ENCODE data around the gene ARHGAP33.

The ARHGAP33 gene

DNA sequence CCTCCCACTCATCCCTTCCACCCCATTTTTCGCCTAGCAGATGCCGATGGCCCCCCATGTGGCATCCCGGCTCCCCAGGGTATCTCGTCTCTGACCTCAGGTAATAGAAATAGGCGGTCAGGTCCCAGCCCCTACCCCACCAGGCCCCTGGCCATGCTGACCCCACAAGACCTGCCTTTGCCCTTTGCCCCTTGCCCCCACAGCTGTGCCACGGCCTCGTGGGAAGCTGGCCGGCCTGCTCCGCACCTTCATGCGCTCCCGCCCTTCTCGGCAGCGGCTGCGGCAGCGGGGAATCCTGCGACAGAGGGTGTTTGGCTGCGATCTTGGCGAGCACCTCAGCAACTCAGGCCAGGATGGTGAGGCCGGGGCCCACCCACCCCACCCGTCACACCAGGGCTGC lies 5.4 kb downstream of the ARHGAP33 start:
- H3K36me3 ChIP-seq (ENCODE audit: low read depth) = no peaks in the 10 kb centered on the region
- no peaks in the 10 kb centered on the region for H3K9me3 ChIP-seq (ENCODE audit: severe bottlenecking)
- no peak for ATAC-seq (ENCODE audit: low read depth)
- H3K4me3 ChIP-seq (ENCODE audit: severe bottlenecking) = no peak overlapping the region
- TF ChIP-seq, protein P1, sequence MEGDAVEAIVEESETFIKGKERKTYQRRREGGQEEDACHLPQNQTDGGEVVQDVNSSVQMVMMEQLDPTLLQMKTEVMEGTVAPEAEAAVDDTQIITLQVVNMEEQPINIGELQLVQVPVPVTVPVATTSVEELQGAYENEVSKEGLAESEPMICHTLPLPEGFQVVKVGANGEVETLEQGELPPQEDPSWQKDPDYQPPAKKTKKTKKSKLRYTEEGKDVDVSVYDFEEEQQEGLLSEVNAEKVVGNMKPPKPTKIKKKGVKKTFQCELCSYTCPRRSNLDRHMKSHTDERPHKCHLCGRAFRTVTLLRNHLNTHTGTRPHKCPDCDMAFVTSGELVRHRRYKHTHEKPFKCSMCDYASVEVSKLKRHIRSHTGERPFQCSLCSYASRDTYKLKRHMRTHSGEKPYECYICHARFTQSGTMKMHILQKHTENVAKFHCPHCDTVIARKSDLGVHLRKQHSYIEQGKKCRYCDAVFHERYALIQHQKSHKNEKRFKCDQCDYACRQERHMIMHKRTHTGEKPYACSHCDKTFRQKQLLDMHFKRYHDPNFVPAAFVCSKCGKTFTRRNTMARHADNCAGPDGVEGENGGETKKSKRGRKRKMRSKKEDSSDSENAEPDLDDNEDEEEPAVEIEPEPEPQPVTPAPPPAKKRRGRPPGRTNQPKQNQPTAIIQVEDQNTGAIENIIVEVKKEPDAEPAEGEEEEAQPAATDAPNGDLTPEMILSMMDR (IDR thresholded peaks at IDR 0.05; ENCODE audit: poor library complexity, severe bottlenecking) = no peak
- no peaks in the 10 kb centered on the region for H3K4me1 ChIP-seq (ENCODE audit: insufficient read depth, poor library complexity, severe bottlenecking)
- DNase-seq (ENCODE audit: low spot score) = no peak
- H3K27me3 ChIP-seq (ENCODE audit: insufficient read depth, poor library complexity, severe bottlenecking) = no peaks in the 10 kb centered on the region
- H3K27ac ChIP-seq (ENCODE audit: poor library complexity, severe bottlenecking) = no peak overlapping the region

DNA sequence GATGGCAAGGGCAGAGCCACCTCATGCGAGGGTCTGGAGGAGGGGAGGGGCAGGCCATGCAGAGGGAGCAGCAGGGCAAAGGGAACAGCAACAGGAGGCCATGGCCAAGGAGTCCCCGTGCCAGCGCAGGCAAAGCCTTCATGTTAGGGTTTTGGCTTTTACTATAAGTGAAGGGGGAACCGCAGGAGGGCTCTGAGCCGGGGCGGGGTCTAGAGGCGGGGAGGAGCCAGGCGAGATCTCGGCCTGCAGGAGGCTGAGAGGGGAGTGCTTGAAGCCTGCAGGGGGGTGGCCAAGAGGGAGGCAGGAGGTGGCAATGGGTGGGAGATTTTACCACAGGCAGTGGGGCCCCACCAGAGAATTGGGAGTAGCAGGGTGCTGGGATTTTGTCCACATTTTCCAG lies 6.3 kb downstream of the ARHGAP33 start:
- TF ChIP-seq, protein P1 (IDR thresholded peaks at IDR 0.05; ENCODE audit: poor library complexity, severe bottlenecking) = no peak
- ATAC-seq (ENCODE audit: low read depth) (no peak), DNase-seq (ENCODE audit: low spot score) (no peak)
- Histone ChIP-seq H3K27me3 (ENCODE audit: insufficient read depth, poor library complexity, severe bottlenecking) (no peaks in the 10 kb centered on the region), H3K36me3 (ENCODE audit: low read depth) (no peaks in the 10 kb centered on the region), H3K27ac (ENCODE audit: poor library complexity, severe bottlenecking) (no peak overlapping the region), H3K4me3 (ENCODE audit: severe bottlenecking) (no peak overlapping the region), H3K9me3 (ENCODE audit: severe bottlenecking) (no peaks in the 10 kb centered on the region), H3K4me1 (ENCODE audit: insufficient read depth, poor library complexity, severe bottlenecking) (no peaks in the 10 kb centered on the region)

DNA sequence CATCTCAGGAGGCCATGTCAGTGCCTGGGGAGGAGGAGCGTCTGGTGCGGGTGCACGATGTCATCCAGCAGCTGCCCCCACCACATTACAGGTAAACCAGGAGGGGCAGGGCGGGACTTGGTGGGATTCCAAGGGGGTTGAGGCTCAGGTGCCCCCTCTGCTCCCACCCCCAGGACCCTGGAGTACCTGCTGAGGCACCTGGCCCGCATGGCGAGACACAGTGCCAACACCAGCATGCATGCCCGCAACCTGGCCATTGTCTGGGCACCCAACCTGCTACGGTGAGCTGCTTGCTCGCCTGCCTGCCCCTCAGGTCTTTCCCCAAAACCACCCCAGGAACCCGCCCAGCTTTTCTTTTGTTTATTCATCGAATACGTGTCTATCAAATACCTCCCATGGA lies 7.2 kb downstream of the ARHGAP33 start:
- no peaks in the 10 kb centered on the region for H3K36me3 ChIP-seq (ENCODE audit: low read depth)
- no peaks in the 10 kb centered on the region for H3K4me1 ChIP-seq (ENCODE audit: insufficient read depth, poor library complexity, severe bottlenecking)
- no peaks in the 10 kb centered on the region for H3K9me3 ChIP-seq (ENCODE audit: severe bottlenecking)
- H3K27me3 ChIP-seq (ENCODE audit: insufficient read depth, poor library complexity, severe bottlenecking) = no peaks in the 10 kb centered on the region
- no peak overlapping the region for H3K4me3 ChIP-seq (ENCODE audit: severe bottlenecking)
- H3K27ac ChIP-seq (ENCODE audit: poor library complexity, severe bottlenecking) = no peak overlapping the region
- DNase-seq (ENCODE audit: low spot score) (no peak), ATAC-seq (ENCODE audit: low read depth) (no peak)
- TF ChIP-seq, protein P1 (IDR thresholded peaks at IDR 0.05; ENCODE audit: poor library complexity, severe bottlenecking) = no peak

DNA sequence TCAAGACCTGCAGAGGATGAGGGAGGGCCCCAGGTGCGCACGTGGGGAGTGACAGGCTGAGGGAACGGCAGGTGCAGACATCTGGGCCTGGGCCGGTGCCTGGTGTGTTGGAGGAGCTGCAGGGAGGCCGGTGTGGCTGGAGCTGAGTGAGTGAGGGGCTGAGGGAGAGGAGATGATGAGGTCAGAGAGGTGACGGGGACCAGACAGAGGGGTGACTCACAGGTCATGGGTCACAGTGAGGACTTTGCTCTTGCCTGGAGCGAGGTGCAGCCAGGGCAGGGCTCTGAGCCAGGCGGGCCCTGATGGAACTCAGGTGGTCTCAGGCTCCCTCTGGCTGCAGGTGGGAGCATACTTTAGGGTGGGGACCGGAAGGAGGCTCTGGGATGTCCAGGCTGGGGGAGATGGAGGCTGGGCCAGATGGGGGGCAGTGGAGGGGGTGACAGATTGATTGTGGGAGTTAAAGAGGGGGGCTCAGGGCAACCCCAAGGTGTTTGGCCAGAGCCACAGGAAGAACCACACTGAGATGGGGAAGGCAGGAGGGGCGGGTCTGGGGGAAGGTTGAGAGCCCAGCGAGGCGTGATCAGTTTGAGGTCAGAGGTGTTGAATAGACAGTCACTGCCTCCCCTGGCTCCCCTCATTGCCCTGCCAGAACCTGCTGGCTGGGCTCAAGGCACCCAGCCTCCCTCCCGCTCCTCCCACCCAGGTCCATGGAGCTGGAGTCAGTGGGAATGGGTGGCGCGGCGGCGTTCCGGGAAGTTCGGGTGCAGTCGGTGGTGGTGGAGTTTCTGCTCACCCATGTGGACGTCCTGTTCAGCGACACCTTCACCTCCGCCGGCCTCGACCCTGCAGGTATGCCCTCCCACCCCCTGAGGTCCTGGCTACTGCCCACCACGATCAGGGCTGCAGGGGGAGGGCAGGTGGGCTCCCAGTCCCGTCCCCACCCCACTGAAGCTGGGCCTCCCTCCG lies 8.4 kb downstream of the ARHGAP33 start:
- DNase-seq (ENCODE audit: low spot score) = no peak
- H3K27ac ChIP-seq (ENCODE audit: poor library complexity, severe bottlenecking) = no peak overlapping the region
- ATAC-seq (ENCODE audit: low read depth) = no peak
- TF ChIP-seq, protein P1 (IDR thresholded peaks at IDR 0.05; ENCODE audit: poor library complexity, severe bottlenecking) = no peak
- H3K4me3 ChIP-seq (ENCODE audit: severe bottlenecking) = no peak overlapping the region
- no peaks in the 10 kb centered on the region for H3K9me3 ChIP-seq (ENCODE audit: severe bottlenecking)
- H3K4me1 ChIP-seq (ENCODE audit: insufficient read depth, poor library complexity, severe bottlenecking) = no peaks in the 10 kb centered on the region
- H3K27me3 ChIP-seq (ENCODE audit: insufficient read depth, poor library complexity, severe bottlenecking) = no peaks in the 10 kb centered on the region
- H3K36me3 ChIP-seq (ENCODE audit: low read depth) = no peaks in the 10 kb centered on the region
